ENCODE results near the gene NKAIN1.

- TF ChIP-seq ELF1 (IDR thresholded peaks at IDR 0.05; ENCODE audit: borderline replicate concordance, low read depth) (no peak), CTCF (IDR thresholded peaks at IDR 0.05 in 2 of 3, conservative IDR thresholded peaks at IDR 0.05 in 1 of 3; ENCODE audit: borderline replicate concordance in 1 of 3, insufficient read depth in 1 of 3, low read depth in 2 of 3, low read length in 2 of 3) (no peak), POLR2AphosphoS5 (IDR thresholded peaks at IDR 0.05; ENCODE audit: low read depth, low read length) (no peak), MAX (IDR thresholded peaks at IDR 0.05) (no peak), SP1 (IDR thresholded peaks at IDR 0.05; ENCODE audit: low read depth) (no peak), ATF3 (IDR thresholded peaks at IDR 0.05) (no peak), REST (IDR thresholded peaks at IDR 0.05; ENCODE audit: low read depth) (no peak)
Measured at GRCh38 chr1:31228986-31229385, 10.7 kb downstream of the NKAIN1 start.
